HuH-7.5 (cell line): ENCODE results near the gene RNF175.
"Not testable (repeated sequence)": the region's sequence is repeated elsewhere in the genome, so short reads cannot be mapped to it uniquely, and the experiment has no call there.

Source experiments
- DNase-seq: peaks from one replicate; pipeline ENCODE4 v3.0.0; 2011; ENCODE audit warnings: low spot score

The RNF175 gene

DNA sequence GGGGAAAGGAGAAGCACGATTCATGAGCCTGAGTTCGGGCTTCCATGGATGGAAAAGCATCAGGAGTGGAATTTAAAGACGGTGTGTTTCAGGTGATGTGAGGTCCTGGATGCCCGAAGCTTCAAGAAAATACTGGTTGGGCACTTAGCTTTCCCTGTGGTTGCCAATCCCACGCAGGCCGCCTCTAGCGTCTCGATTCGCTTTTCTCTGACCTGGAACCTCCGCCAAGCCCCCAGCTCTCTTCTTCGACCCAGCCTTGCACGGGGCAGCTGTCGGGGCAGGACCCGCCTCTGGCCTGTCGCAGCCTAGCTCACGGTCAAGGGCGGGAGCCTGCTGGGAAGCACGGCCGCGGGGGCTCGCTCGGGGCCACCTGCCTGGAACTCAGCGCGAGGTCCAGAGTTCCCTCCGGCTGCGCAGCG is 76.1 kb downstream of the RNF175 start:
- no peak for DNase-seq

DNA sequence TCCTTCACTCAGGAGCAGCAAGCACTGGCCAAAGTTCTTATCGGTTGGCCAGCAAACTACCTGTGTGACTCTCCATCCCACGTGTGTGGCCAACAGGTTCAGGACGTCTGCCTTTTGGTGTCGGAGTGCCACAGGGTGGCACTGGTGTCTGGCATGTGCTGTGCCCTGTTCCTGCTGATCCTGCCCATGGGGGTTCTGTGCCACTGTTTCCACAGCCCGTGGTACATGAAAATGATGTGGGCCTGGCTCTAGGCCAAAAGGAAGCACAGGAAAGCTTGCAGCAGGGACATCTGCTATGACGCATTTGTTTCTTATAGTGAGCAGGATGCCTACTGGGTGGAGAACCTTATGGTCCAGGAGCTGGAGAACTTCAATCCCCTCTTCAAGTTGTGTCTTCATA is 80.3 kb downstream of the RNF175 start:
- no peak for DNase-seq

DNA sequence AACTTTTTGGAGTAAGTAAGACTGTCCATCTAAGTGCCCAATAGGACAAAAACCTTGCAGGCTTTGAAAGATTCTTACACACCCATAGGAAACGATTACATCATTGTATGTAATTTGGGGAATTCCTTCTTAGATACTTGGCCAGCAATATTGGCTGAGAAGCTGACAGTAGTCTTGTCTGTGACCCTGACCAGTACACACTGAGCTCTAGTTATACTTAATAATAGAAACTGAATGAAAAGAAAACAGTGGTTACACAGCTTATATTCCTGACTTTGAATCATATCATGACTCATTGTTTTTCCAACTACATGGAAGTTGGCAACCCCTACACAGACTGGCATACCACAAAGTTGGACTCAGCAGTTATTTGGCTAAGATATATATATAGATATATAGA is 82.8 kb downstream of the RNF175 start:
- no peak for DNase-seq

DNA sequence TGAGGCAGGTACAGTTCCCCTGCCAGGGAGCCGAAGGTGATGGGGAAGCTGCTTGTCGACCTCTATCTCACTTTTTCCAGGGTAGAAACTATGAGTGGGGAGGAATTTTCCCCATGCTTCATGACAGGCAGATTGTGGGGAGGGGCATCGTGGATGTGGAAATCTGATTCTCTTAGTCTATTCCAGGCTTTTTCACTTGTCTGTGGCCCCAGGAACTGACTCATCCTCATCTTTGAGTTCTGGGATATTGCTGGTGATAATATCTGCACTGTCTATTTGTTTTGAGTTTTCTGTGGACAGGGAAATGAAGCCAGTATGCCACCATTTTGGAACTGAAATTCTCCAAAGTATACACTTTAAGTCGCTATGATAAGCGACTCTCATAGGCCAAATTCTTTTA is 83.3 kb downstream of the RNF175 start:
- no peak for DNase-seq

DNA sequence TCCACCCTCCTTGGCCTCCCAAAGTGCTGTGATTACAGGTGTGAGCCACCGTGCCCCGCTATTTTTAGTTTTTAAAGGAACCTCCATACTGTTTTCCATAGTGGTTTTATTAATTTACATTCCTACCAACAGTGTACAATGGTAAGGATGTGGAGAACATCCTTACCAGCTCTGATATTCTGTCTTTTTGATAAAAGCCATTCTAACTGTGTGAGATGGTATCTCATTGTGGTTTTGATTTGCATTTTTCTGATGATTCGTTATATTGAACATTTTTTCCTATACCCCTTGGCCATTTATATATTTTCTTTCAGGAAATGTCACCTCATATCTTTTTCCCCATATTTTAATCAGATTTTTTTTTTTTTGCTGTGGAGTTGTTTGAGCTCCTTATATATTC is 90.0 kb downstream of the RNF175 start:
- DNase-seq, result no peak

DNA sequence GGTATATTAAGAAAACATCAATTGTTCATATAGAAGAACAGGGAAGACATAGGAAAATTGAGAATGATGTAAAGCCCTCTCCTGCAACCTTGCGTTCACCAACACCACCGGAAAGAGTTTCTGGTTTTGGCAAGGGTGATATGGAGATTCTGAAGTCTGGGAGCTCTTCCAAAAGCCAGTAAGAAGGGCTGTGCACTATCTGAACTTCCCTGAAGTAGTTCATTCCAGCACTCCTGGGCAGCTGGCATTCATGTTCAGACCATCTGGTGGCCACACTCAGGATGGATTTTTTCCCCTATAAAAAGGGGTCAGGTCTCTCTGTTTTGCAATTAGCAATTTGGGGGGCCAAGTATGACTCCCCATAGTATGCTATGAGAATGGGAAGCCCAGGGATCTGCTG is 91.2 kb downstream of the RNF175 start:
- no peak for DNase-seq

DNA sequence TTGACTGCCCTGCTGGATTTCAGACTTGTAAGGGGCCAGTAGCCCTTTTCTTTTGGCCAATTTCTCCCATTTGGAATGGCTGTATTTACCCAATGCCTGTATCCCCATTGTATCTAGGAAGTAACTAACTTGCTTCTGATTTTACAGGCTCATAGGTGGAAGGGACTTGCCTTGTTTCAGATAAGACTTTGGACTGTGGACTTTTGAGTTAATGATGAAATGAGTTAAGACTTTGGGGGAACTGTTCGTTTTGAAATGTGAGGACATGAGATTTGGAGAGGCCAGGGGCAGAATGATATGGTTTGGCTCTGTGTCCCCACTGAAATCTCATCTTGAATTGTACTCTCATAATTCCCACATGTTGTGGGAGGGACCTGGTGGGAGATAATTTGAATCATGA is 93.3 kb downstream of the RNF175 start:
- DNase-seq, result not testable (repeated sequence)

DNA sequence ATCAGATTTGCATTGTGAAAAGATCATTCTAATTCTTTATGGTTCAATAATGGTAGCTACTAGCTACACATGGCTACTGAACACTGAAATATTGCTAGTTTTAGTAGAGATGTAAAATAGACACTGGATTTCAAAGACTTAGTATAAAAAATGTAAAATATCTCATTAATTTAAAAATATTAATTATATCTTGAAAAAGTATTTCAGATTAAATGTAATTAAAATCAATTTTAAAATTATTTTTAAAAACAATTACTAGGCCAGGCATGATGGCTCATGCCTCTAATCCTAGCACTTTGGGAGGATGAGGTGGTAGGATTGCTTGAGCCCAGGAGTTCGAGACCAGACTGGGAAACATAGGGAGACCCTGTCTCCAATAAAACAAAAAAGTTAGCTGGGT is 96.2 kb downstream of the RNF175 start:
- DNase-seq, result no peak

DNA sequence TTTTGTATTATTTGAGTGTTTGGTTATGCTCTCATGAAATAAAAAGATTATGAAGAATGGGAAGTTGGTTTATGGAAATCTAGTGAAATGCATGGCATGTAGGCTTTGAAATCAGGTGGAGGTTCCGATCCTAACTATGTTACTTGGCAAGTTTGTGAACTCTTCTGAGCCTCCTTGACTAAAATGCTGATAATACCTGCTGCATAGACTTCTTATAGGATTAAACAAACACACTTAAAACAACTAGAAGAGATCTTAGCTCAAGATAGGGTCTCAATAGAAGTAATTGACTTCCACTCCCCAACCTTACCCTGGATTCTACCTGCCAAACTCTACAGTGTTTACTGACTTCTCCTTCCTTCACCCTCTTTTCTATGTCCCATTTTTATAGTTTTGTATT is 97.9 kb downstream of the RNF175 start:
- DNase-seq, result no peak

DNA sequence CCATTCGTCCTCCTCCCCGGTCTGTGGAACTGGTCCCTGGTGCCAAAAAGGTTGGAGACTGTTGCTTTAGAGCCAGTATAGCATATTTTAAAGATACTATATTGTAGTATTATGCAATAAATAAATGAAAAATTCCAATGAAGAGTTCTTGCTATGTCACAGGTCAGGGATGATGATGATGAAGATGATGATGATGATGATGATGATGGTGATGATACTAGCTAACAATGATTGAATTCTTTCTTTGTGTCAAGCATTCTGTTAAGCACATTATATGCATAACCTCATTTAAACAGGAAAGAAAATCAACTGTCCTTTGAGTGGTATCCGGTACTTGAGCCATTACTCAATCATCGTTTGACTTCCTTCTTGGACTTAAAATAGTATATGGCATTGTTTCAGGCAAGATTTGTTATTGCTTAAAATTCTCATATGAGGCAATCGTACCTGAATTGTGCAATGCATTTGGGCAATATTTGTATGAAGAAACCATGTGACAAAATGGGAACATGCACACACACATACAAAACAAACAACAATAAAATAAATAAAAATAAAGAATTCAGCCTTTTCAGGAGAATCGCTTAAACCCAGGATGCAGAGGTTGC is 98.5 kb downstream of the RNF175 start:
- no peak for DNase-seq
